Upper lobe of right lung (tissue), 1 donor: ENCODE measurements around the gene SSC5D. TPM values are rescaled to one million over a fixed set of nuclear protein-coding genes. Genes with fewer than 3 reads are reported as not detected.

ENCODE experiments used
- ATAC-seq: fragments of 200-7000 bp; cut with Tn5 transposase; one replicate; pipeline ENCODE4 v1.9.1; 2020; ENCODE audit warnings: mild to moderate bottlenecking, moderate library complexity
- DNase-seq: peaks from one replicate; pipeline ENCODE4 v3.0.0-alpha.2; 2020
- H3K27ac ChIP-seq: fragments of 200-600 bp; one replicate; pipeline ENCODE4 v1.8.0; 2022
- H3K27me3 ChIP-seq: fragments of 200-600 bp; one replicate; pipeline ENCODE4 v1.8.0; 2022; ENCODE audit warnings: mild to moderate bottlenecking
- H3K36me3 ChIP-seq: fragments of 200-600 bp; one replicate; pipeline ENCODE4 v1.8.0; 2022
- H3K4me1 ChIP-seq: fragments of 200-600 bp; one replicate; pipeline ENCODE4 v1.8.0; 2022
- H3K4me3 ChIP-seq: fragments of 200-600 bp; one replicate; pipeline ENCODE4 v1.8.0; 2022; ENCODE audit warnings: mild to moderate bottlenecking
- H3K9me3 ChIP-seq: fragments of 200-600 bp; one replicate; pipeline ENCODE4 v1.8.0; 2022
- intact Hi-C: fragments of 100-400 bp; cut with DNase I; formaldehyde crosslinking; loops from one replicate; pipeline ENCODE4 v1.11.0; 2022
- total RNA-seq: library from RNA; stranded (reverse); fragmentation: NEBNext Ultra II Directional; extraction: Animal tissue kit (Norgen Biotek cat#: 25700); gene quantifications from one replicate; pipeline ENCODE4 v1.2.1, GENCODE V29; 2021
- TF ChIP-seq, protein P1 (sequence below): fragments of 200-600 bp; IDR thresholded peaks from one replicate; pipeline ENCODE4 v1.8.0; 2022; ENCODE audit warnings: antibody characterized with exemption
- donor health status: DM: no; HTN: yes; CAD: no; lungs with severe emphysema.

SSC5D gene
- total RNA-seq, 1 donor from 2014 or later = 6.0 TPM

DNA sequence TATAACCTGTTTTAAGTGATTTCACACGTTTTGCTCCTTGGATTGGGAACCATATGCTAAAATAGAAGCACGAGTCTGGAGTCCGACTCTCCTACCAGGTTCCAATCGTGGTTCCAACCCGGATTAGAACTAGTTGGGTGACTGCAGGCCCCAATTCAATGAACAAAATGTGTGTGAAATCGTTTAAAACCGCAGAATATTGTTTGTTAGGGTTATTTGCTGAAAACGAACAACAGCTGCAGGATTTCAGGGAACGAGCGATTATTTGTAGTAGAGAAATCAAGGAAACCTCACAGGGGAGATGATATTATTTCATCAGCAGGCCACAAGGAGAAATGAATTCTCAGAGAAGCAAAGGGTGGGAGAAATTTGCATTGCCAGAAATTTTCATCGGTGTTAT, 16.7 kb downstream of the SSC5D start:
- no peak for DNase-seq
- H3K27me3 ChIP-seq = no peaks in the 10 kb centered on the region
- TF ChIP-seq, protein P1, sequence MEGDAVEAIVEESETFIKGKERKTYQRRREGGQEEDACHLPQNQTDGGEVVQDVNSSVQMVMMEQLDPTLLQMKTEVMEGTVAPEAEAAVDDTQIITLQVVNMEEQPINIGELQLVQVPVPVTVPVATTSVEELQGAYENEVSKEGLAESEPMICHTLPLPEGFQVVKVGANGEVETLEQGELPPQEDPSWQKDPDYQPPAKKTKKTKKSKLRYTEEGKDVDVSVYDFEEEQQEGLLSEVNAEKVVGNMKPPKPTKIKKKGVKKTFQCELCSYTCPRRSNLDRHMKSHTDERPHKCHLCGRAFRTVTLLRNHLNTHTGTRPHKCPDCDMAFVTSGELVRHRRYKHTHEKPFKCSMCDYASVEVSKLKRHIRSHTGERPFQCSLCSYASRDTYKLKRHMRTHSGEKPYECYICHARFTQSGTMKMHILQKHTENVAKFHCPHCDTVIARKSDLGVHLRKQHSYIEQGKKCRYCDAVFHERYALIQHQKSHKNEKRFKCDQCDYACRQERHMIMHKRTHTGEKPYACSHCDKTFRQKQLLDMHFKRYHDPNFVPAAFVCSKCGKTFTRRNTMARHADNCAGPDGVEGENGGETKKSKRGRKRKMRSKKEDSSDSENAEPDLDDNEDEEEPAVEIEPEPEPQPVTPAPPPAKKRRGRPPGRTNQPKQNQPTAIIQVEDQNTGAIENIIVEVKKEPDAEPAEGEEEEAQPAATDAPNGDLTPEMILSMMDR = no peak
- H3K4me1 ChIP-seq = no peaks in the 10 kb centered on the region
- no peak overlapping the region for H3K4me3 ChIP-seq
- no peak for ATAC-seq
- H3K9me3 ChIP-seq = no peaks in the 10 kb centered on the region
- no peak overlapping the region for H3K27ac ChIP-seq
- no peaks in the 10 kb centered on the region for H3K36me3 ChIP-seq
- intact Hi-C loops = loop anchor here (5.0 kb wide), 1 partner anchor 363 kb away; no protein-coding TSS in a partner anchor

DNA sequence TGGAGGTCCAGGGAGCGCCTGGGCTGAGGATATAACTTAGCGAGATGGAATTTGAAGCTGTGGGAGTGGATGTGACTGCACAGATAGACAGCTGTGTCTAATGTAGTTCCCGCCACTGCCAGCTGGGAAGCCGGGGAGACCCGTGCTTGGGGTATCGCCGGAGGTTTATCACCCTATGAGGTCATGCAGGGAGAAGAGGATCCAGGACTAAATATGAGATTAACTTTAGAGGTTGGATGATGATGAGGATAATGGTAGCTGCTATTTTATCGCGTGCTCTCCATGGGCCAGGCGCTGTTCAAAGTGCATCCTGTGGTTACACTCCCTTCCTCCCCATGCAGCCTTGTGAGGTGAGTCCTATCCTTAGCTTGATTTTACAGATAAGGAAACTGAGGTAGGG, 19.9 kb downstream of the SSC5D start:
- no peak for DNase-seq
- no peaks in the 10 kb centered on the region for H3K36me3 ChIP-seq
- H3K4me3 ChIP-seq = no peak overlapping the region
- TF ChIP-seq, protein P1 = no peak
- H3K9me3 ChIP-seq = no peaks in the 10 kb centered on the region
- no peaks in the 10 kb centered on the region for H3K4me1 ChIP-seq
- intact Hi-C loops = no loop called here
- H3K27me3 ChIP-seq = peaks cover 7% of the 10 kb centered on the region
- no peak for ATAC-seq
- H3K27ac ChIP-seq = no peak overlapping the region

DNA sequence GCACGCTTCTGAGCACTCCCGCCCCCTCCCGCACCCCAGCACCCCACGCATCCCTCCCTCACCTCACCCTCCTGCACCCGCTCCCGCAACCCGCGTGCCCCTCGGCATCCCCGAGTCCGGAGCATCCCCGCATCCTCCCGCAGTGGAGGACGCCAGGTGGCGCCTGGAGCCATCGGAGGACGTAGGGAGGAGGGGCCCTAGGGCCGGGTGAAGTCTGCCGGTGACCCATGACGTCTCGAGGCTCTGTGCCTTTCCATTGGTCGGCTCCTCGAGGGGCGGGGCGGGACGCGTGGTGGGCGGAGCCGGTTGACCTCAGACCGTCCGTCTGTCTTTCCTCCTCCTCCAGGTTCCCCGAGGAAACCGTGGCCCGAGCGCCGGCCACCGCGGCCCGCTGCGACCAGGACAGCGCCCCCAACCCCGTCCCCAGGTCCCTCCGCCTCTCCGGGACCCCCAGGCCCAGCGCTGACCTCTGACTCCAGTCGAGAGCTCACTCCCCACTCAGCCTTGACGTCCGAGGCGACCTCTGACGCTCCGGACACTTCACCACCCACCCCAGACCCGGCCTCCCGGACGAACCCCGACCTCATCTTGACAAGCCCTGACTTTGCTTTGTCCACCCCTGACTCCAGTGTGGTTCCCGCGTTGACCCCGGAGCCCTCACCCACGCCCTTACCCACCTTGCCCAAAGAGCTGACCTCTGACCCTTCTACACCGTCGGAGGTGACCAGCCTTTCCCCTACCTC, 28.8 kb downstream of the SSC5D start:
- no peaks in the 10 kb centered on the region for H3K4me1 ChIP-seq
- peak; percentile 95 for DNase-seq
- TF ChIP-seq, protein P1 = peak; percentile 73
- peak overlapping the region; percentile 92 for H3K27ac ChIP-seq
- no peaks in the 10 kb centered on the region for H3K36me3 ChIP-seq
- H3K4me3 ChIP-seq = peak overlapping the region; percentile 59
- H3K9me3 ChIP-seq = no peaks in the 10 kb centered on the region
- peak; percentile 100 for ATAC-seq
- H3K27me3 ChIP-seq = peaks cover 4% of the 10 kb centered on the region
- intact Hi-C loops = no loop called here

DNA sequence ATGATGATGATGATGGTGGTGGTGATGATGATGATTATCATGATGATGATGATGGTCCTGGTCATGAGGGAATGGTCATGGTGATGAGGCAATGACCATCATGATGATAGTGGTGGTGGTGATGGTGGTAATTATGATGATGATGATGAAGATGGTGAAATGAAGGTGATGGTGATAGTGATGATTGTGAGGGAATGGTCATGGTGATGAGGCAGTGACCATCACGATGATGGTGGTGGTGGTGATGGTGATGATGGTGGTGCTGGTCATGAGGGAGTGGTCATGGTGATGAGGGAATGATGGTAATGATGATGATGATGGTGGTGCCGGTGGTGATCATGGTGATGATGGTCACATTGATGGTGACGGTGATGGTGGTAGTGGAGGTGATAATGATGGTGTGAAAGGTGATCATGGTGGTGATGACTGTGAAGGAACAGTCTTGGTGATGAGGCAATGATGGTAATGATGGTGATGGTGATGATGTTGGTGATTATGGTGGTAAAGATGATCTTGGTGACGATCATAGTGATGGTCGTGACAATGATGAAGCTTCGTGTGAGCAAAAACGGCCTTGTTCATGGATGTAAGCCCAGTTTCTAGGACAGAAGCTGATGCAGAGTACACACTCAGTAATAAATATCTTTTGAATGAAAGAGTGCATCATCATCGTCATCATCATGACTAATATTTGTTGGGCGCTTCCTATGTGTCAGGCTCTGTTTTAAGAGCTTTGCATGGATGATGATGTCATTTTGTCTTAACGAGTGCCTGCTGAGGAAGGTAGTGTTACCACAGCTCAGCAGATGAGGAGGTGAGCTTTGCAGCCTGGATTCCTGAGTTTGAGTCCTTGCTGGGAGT, 31.4 kb downstream of the SSC5D start:
- ATAC-seq (no peak), DNase-seq (no peak)
- H3K27ac ChIP-seq = no peak overlapping the region
- H3K36me3 ChIP-seq = no peaks in the 10 kb centered on the region
- no peak overlapping the region for H3K4me3 ChIP-seq
- no peaks in the 10 kb centered on the region for H3K4me1 ChIP-seq
- no peaks in the 10 kb centered on the region for H3K9me3 ChIP-seq
- intact Hi-C loops = no loop called here
- H3K27me3 ChIP-seq = no peaks in the 10 kb centered on the region
- TF ChIP-seq, protein P1 = no peak

DNA sequence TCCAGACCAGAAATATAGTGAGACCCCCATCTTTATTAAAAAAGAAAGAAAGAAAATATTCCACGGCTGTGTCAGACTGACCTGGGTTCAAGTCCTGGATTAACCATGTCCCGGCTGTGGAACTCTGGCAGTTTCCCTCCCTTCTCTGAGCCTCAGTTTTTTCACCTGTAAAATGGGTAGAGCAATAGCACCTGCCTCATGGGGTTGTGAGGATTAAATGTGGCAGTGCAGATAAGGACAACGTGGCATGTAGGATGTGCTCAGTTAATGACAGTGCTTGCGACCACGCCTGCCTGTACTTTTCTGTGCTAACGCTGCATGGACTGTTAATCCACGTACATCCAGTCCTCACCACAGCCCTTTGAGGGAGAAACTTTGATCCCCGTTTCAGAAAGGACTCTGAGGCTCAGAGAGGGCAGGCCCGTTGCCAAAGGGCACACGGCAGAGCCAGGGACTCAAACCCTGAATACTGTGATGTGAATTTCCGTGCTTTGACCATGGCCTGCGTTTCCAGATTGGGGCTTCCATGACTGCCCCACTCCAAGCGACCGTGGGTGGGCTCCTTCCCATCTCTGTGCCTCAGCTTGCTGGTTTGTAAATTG, 32.6 kb downstream of the SSC5D start:
- no peaks in the 10 kb centered on the region for H3K36me3 ChIP-seq
- H3K27me3 ChIP-seq = no peaks in the 10 kb centered on the region
- no peak for DNase-seq
- no peak overlapping the region for H3K27ac ChIP-seq
- TF ChIP-seq, protein P1 = no peak
- no peak overlapping the region for H3K4me3 ChIP-seq
- intact Hi-C loops = no loop called here
- no peaks in the 10 kb centered on the region for H3K4me1 ChIP-seq
- no peaks in the 10 kb centered on the region for H3K9me3 ChIP-seq
- ATAC-seq = no peak
